HG02885 (cell line): Measurements from ENCODE around the gene SLC25A43.
"Not testable (repeated sequence)": the region's sequence is repeated elsewhere in the genome, so short reads cannot be mapped to it uniquely, and the experiment has no call there.

ENCODE experiments used
- ATAC-seq: cut with Tn5 transposase; IDR thresholded peaks from one replicate; pipeline ENCODE4 v1.9.1; 2021; ENCODE audit warnings: mild to moderate bottlenecking; ENCODE audit not compliant: unreplicated experiment, poor library complexity

SLC25A43 gene

GRCh38 chrX:119466970-119467369 lies 67.8 kb downstream of the SLC25A43 start:
- ATAC-seq = no peak

DNA sequence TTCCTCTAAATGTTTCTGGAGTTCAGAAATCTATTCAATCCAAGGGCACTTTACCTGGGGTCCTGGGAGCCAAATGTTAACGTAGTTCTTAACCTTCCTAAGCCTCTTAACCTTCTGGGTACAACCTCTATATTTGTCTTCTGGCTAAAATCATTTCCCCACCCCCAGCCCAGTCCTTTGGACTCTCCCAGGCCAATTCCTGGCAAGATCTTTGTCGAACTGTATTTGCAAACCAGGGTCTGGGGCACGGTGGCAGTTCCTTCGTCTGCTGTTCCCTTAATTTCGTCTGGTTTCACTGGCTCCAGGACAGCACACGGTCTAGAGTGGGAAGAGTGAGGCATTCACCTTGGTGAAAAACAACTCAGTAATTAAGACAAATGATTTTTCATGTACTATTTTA lies 68.3 kb downstream of the SLC25A43 start:
- ATAC-seq = no peak

DNA sequence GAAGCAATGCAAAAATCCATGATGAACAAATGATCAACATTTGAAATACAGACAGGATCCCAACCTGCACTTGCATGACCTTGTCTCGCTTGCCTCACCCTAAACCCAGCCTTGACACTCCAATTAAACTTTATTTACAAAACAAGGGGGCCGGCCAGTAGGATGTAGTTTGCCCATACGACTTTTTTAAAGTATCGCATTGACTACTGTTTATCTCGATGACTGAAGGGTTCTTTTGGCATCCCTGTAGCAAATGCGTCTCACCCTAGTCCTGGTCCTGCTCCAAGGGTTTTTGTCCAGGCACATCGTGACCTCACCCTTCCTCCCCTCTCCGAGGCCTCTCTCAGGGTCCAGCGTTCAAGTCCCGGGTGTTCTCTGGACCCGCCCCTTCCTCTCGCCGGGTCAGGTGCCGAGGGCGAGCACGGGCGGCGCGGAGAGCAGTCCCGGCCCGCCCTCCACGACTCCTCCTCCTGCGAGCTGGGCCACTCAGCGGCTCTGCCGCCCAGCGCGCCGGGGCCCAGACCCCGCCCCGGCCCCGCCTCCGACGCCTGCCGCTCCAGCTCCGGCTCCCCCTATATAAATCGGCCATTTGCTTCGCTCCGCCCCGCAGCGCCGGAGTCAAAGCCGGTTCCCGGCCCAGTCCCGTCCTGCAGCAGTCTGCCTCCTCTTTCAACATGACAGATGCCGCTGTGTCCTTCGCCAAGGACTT lies 68.9 kb downstream of the SLC25A43 start, which contains the start of gene SLC25A5:
Gene SLC25A5 (plus strand): TSS at position 603 of the 709 bp plus-strand sequence. CDS start 72 bp downstream, at position 675.
- ATAC-seq = peak; percentile 88

- peak; percentile 74 for ATAC-seq
Observed at GRCh38 chrX:119468551-119469312, 69.6 kb downstream of the SLC25A43 start.

- no peak for ATAC-seq
Observed at GRCh38 chrX:119469313-119469635, 70.1 kb downstream of the SLC25A43 start.

GRCh38 chrX:119474615-119475388 lies 75.7 kb downstream of the SLC25A43 start:
- no peak for ATAC-seq

GRCh38 chrX:119475389-119476101 lies 76.4 kb downstream of the SLC25A43 start:
- ATAC-seq = no peak

DNA sequence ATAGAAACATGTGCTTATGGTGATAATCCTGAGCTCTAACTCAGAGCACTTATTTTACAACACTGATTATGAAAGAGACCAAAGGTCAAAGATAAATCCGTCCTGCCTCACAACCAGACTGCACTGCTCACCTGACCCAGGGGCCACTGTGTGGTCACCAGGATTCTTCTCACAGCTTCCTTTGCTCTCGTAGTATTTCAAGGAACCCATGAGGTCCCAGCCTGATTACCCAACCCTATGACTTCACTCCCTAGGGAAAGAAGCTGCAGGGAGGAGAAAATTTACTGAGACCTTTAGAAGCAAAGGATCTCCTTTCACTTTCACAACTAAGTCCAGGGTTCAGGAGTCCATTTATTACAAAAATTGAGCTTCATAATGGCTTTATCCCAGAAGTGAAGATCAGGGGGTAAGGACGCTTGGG lies 78.7 kb downstream of the SLC25A43 start:
- ATAC-seq = no peak

GRCh38 chrX:119478504-119478903 lies 79.4 kb downstream of the SLC25A43 start:
- no peak for ATAC-seq

- ATAC-seq = no peak
Observed at GRCh38 chrX:119479845-119480244, 80.7 kb downstream of the SLC25A43 start.

DNA sequence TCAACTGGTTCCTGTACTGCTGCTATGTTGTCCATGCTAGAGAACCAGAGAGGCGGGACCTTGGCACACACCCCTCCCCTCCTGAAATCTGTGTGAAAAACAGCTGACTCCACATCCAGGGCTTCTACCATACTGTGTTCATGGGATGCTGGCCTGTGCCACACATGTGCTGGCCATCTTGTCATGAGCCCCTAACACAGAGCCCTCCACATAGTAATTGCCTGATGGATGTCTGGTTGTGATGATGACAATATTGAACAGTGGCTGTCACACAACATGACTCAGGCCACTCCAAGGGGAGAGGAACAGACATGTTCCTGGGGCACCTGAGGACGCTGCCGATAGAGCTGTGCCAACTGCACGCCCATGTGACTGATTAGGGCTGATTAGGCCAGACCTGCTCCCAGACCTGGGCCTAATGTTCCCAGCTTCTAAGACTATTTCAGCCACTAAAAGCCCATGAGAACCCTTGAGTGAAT lies 82.2 kb downstream of the SLC25A43 start:
- no peak for ATAC-seq

GRCh38 chrX:119482041-119482440 lies 82.9 kb downstream of the SLC25A43 start:
- peak; percentile 21 for ATAC-seq

GRCh38 chrX:119482481-119483480 lies 83.6 kb downstream of the SLC25A43 start:
- ATAC-seq = peak; percentile 86

- ATAC-seq = no peak
Observed at GRCh38 chrX:119486745-119487144, 87.6 kb downstream of the SLC25A43 start.

GRCh38 chrX:119487766-119488165 lies 88.6 kb downstream of the SLC25A43 start:
- not testable (repeated sequence) for ATAC-seq

- ATAC-seq = no peak
Observed at GRCh38 chrX:119488749-119489148, 89.6 kb downstream of the SLC25A43 start.

- ATAC-seq = no peak
Observed at GRCh38 chrX:119489212-119490074, 90.3 kb downstream of the SLC25A43 start.

DNA sequence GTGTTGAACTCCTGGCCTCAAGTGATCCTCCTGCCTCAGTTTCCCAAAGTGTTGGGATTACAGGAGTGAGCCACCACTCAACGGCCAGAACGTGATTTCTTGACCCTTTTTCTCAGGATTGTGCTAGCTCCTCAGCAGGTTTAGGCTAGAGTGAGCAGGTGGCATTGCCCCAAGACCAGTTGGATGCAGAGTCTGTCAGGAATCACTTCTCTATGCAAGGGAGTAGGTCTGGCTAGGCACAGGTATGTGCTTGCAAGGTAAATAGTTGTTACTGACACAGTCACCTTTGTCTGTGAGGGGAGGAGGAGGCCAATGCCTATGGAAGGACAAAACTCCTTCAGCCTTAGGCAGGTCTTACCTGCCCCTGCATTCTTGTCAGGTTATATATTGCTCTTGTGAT lies 93.3 kb downstream of the SLC25A43 start:
- ATAC-seq = no peak
